ENCODE results near the gene HOOK1. TPM values are rescaled to one million over a fixed set of nuclear protein-coding genes. Genes with fewer than 3 reads are reported as not detected.

HOOK1 gene
- total and polyA plus RNA-seq, 2 of the 13 experiments (the other 11 are each of a cell fraction or from before 2014, with no cell fraction given) = 11.3 to 24.2 TPM

GRCh38 chr1:59814901-59815825, at the start of gene HOOK1 (continued):
- TF ChIP-seq SNAPC4 (CRISPR knock-in tag; IDR thresholded peaks at IDR 0.05) (0 out of 2 replicates have a peak, but pooled peaks have one; percentile 53), JDP2 (CRISPR knock-in tag; IDR thresholded peaks at IDR 0.05; ENCODE audit: borderline replicate concordance) (no peak), ZNF350 (CRISPR knock-in tag; IDR thresholded peaks at IDR 0.05; ENCODE audit: borderline replicate concordance, low read depth) (no peak), ZNF792 (CRISPR knock-in tag; IDR thresholded peaks at IDR 0.05) (no peak), ZBTB42 (CRISPR knock-in tag; IDR thresholded peaks at IDR 0.05) (0 out of 2 replicates have a peak, but pooled peaks have one; percentile 19), SOX5 (CRISPR knock-in tag; IDR thresholded peaks at IDR 0.05; ENCODE audit: borderline replicate concordance) (no peak), ELF3 (CRISPR knock-in tag; IDR thresholded peaks at IDR 0.05) (no peak), RBM39 (IDR thresholded peaks at IDR 0.05; ENCODE audit: low read depth, low read length, poor library complexity, severe bottlenecking) (no peak), ZNF281 (CRISPR knock-in tag; IDR thresholded peaks at IDR 0.05; ENCODE audit: borderline replicate concordance) (no peak), FOXK1 (CRISPR knock-in tag; IDR thresholded peaks at IDR 0.05; ENCODE audit: borderline replicate concordance, low read depth) (peak; percentile 39; the same call in 1 of the 2 replicates), MAFF (IDR thresholded peaks at IDR 0.05; ENCODE audit: low read depth, low read length) (no peak), NFATC3 (CRISPR knock-in tag; IDR thresholded peaks at IDR 0.05) (0 out of 2 replicates have a peak, but pooled peaks have one; percentile 82), ZFYVE20 (CRISPR knock-in tag; IDR thresholded peaks at IDR 0.05; ENCODE audit: borderline replicate concordance, low read depth) (no peak), RNF2 (conservative IDR thresholded peaks at IDR 0.05; ENCODE audit: low read depth) (peak; percentile 90), NBN (conservative IDR thresholded peaks at IDR 0.05) (no peak), DRAP1 (CRISPR knock-in tag; IDR thresholded peaks at IDR 0.05) (no peak), U2AF2 (IDR thresholded peaks at IDR 0.05; ENCODE audit: low read depth, low read length) (no peak), ZBTB7B (CRISPR knock-in tag; IDR thresholded peaks at IDR 0.05) (peak; percentile 31; the same call in 1 of the 2 replicates), ETV5 (CRISPR knock-in tag; IDR thresholded peaks at IDR 0.05; ENCODE audit: borderline replicate concordance) (no peak; the same call in 1 of the 2 replicates), GATA4 (IDR thresholded peaks at IDR 0.05; ENCODE audit: borderline replicate concordance, low read depth) (no peak), POLR2A (IDR thresholded peaks at IDR 0.05; ENCODE audit: insufficient read depth in 1 of 2, low read depth in 2 of 2, low read length in 2 of 2) (peak; percentile 36 to 69; a peak in 2 of 4 replicates), ATF7-NPFF (CRISPR knock-in tag; IDR thresholded peaks at IDR 0.05; ENCODE audit: low read depth) (peak; percentile 77)

Data from HepG2 (cell line).